Endothelial cell of umbilical vein (primary cell): Measurements from ENCODE around the gene NAA11. TPM values are rescaled to one million over a fixed set of nuclear protein-coding genes. Genes with fewer than 3 reads are reported as not detected.

ENCODE experiments used
- BruUV-seq: library from RNA; stranded (reverse); fragments of 400-500 nt; replicated peaks from 2 replicates; lab custom pipeline; 2021; lab: Mats Ljungman, UMichigan
- CTCF ChIA-PET: fragments of 300-600, 350-600 bp; sonication (Branson Sonifier 250); formaldehyde crosslinking; loops from one replicate; lab custom pipeline; 2021; ENCODE audit warnings: antibody characterized with exemption, inconsistent platforms; lab: Charles Lee
- POLR2A ChIA-PET: fragments of 300-600, 350-600 bp; sonication (Branson Sonifier 250); formaldehyde crosslinking; loops from one replicate; lab custom pipeline; 2021; ENCODE audit warnings: antibody characterized with exemption, inconsistent platforms; lab: Charles Lee
- DNase-seq: peaks from one replicate; pipeline ENCODE4 v3.0.0-alpha.2; 2011; ENCODE audit warnings: low read depth, low spot score
- FAIRE-seq: peaks from 2 replicates; lab custom pipeline; 2011; peaks lifted over from hg19 to GRCh38; lab: Jason Lieb, UNC
- H2AFZ ChIP-seq: 2 replicates; pipeline ENCODE4 v1.6.0; 2012; ENCODE audit warnings: low read depth, low read length, control low read depth, inconsistent platforms
- H3K27ac ChIP-seq: 2 replicates; pipeline ENCODE4 v1.5.1; 2011; ENCODE audit warnings: low read depth, mild to moderate bottlenecking, control low read depth, low read length, moderate library complexity; ENCODE audit not compliant: insufficient read depth
- H3K27me3 ChIP-seq, 2 experiments: 2 replicates each; pipeline versions ENCODE4 v1.6.0 to v1.6.1; 2011; ENCODE audit warnings: low read length in 2 of 2, mixed read lengths in 1 of 2; ENCODE audit not compliant: control insufficient read depth in 2 of 2, insufficient read depth in 2 of 2
- H3K36me3 ChIP-seq, 2 experiments: 2 replicates in 1 of 2; 3 replicates in 1 of 2; pipeline ENCODE4 v1.5.1; 2011; ENCODE audit warnings: low read length in 2 of 2, mild to moderate bottlenecking in 1 of 2, moderate library complexity in 1 of 2; ENCODE audit not compliant: control insufficient read depth in 2 of 2, insufficient read depth in 2 of 2; ENCODE audit errors: extremely low read depth in 1 of 2
- H3K4me1 ChIP-seq: 3 replicates; pipeline ENCODE4 v1.5.1; 2011; ENCODE audit warnings: mild to moderate bottlenecking, low read length; ENCODE audit not compliant: control insufficient read depth, insufficient read depth; ENCODE audit errors: extremely low read depth
- H3K4me2 ChIP-seq: 2 replicates; pipeline ENCODE4 v1.6.1; 2011; ENCODE audit warnings: low read length, control low read depth, mixed read lengths; ENCODE audit not compliant: insufficient read depth
- H3K4me3 ChIP-seq, 3 experiments: fragments of 200-600 bp in 1 of 3; sonication (generic), shearing (Covaris generic) in 1 of 3; replicated peaks in 1 of 3; 2 replicates each; pipeline ENCODE4 v1.5.1; 2011 to 2016; ENCODE audit warnings: control low read depth in 3 of 3, low read length in 3 of 3, mild to moderate bottlenecking in 2 of 3, inconsistent platforms in 1 of 3, low read depth in 1 of 3, moderate library complexity in 1 of 3; ENCODE audit not compliant: insufficient read depth in 1 of 3
- H3K79me2 ChIP-seq: 2 replicates; pipeline ENCODE4 v1.6.0; 2012; ENCODE audit warnings: low read length, inconsistent platforms; ENCODE audit not compliant: control insufficient read depth, insufficient read depth
- H3K9ac ChIP-seq: replicated peaks from 2 replicates; pipeline ENCODE3; 2011; ENCODE audit warnings: low read length, control low read depth; ENCODE audit not compliant: insufficient read depth; ENCODE audit errors: extremely low read depth
- H3K9me1 ChIP-seq: replicated peaks from 3 replicates; pipeline ENCODE4 v1.6.0; 2011; ENCODE audit warnings: mild to moderate bottlenecking, low read length; ENCODE audit not compliant: control insufficient read depth, insufficient read depth; ENCODE audit errors: extremely low read depth
- H3K9me3 ChIP-seq: replicated peaks from 2 replicates; pipeline ENCODE4 v1.5.1; 2012; ENCODE audit warnings: low read length, inconsistent platforms; ENCODE audit not compliant: control insufficient read depth, insufficient read depth
- H4K20me1 ChIP-seq: replicated peaks from 2 replicates; pipeline ENCODE3; 2011; ENCODE audit warnings: mild to moderate bottlenecking, low read length; ENCODE audit not compliant: control insufficient read depth, insufficient read depth; ENCODE audit errors: extremely low read depth
- FOS ChIP-seq: IDR thresholded peaks from 2 replicates; pipeline ENCODE4 v1.6.1; 2011; ENCODE audit warnings: mild to moderate bottlenecking, low read length, moderate library complexity, borderline replicate concordance; ENCODE audit not compliant: insufficient read depth
- GATA2 ChIP-seq: IDR thresholded peaks from 2 replicates; pipeline ENCODE4 v1.7.0; 2011; ENCODE audit warnings: low read depth, mild to moderate bottlenecking, moderate library complexity, mixed read lengths, low read length; ENCODE audit not compliant: insufficient read length, insufficient read depth
- JUN ChIP-seq: IDR thresholded peaks from 2 replicates; pipeline ENCODE4 v1.6.1; 2011; ENCODE audit warnings: borderline replicate concordance, low read depth; ENCODE audit not compliant: insufficient read length, insufficient read depth
- MYC ChIP-seq: IDR thresholded peaks from one replicate; pipeline ENCODE4 v1.6.1; 2011; ENCODE audit warnings: mild to moderate bottlenecking, low read depth, low read length
- POLR2A ChIP-seq: IDR thresholded peaks from 2 replicates; pipeline ENCODE4 v1.6.1; 2012; ENCODE audit warnings: low read depth, mild to moderate bottlenecking, control low read depth, low read length
- POLR2AphosphoS5 ChIP-seq: IDR thresholded peaks from 2 replicates; pipeline ENCODE4 v1.6.1; 2012; ENCODE audit warnings: low read depth, mild to moderate bottlenecking, control low read depth, low read length, moderate library complexity; ENCODE audit not compliant: insufficient read depth
- dilution Hi-C: fragments of 300-500 bp; cut with MboI; formaldehyde crosslinking; loops from one replicate; pipeline ENCODE4 v1.15.0; 2019; ENCODE audit warnings: low sequenced_read_pairs; ENCODE audit not compliant: extremely low pct_ligation_motif_present
- intact Hi-C: fragments of 100-400 bp; cut with micrococcal nuclease; formaldehyde crosslinking; loops from one replicate; pipeline ENCODE4 v1.10.0; 2022
- polyA plus RNA-seq, 4 experiments: library from polyadenylated mRNA; depleted of rRNA in 3 of 4; stranded (reverse) in 3 of 4; unstranded in 1 of 4; fragments of >200 nt; gene quantifications; 2 replicates each; pipeline versions ENCODE4 v1.2.1 to v1.2.3, GENCODE V29; 2011 to 2012; ENCODE audit warnings: missing spikeins in 1 of 4
- total RNA-seq: library from RNA; stranded (reverse); gene quantifications from 2 replicates; pipeline ENCODE4 v1.2.3, GENCODE V29; 2021
- TF ChIP-seq, protein P1 (sequence below): IDR thresholded peaks from 2 replicates; pipeline ENCODE4 v1.6.1; 2011; ENCODE audit not compliant: insufficient read depth, insufficient read length
- TF ChIP-seq, protein P2 (sequence below), 2 donors: IDR thresholded peaks; 1 replicate in 1 of 2; 2 replicates in 1 of 2; pipeline ENCODE4 v1.5.1; 2011; ENCODE audit warnings: low read length in 2 of 2, mild to moderate bottlenecking in 2 of 2, moderate library complexity in 2 of 2, control low read depth in 1 of 2, inconsistent platforms in 1 of 2, low read depth in 1 of 2; ENCODE audit not compliant: insufficient read depth in 1 of 2; ENCODE audit errors: extremely low read depth in 1 of 2

Gene NAA11
- total and polyA plus RNA-seq, 2 donors (not counting 3 experiments of a cell fraction or from before 2014, with no cell fraction given): not detected

DNA sequence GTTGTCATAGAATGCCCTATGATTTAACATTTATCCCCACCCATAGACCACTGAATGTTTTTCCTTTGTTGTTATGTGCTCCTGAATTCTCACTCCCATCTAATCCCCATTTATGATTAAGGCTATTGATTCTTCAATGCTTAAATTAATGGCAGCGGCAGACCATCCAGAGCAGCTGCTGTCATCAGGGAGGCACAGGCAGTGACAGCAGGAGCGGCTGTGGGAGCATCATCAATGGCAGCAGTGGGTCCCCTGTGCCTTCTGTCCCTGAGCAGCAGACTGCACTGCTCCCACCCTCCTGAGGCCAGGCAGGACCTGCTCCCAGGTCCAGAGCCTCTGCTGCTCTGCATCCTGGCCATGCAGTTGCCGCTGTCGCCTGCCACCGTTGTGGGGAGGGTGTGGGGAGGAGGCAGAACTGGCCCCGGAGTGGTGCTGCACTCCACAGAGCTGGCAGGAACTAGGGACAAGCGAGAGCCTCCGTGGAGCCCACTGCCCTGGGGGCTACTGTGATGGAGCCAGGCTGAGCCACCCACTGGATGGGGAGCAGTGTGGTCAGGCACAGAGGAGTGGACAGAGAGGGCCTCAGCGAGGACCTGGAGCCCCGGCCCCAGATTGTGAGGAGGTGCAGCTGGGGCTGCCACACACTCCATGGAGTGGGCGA lies 29.0 kb downstream of the NAA11 start:
- H3K36me3 ChIP-seq: no peaks in the 10 kb centered on the region
- no TSS peak for BruUV-seq
- dilution Hi-C loops: no loop called here
- no peaks in the 10 kb centered on the region for H4K20me1 ChIP-seq
- intact Hi-C loops: no loop called here
- H3K9me1 ChIP-seq: no peaks in the 10 kb centered on the region
- no peak overlapping the region for H3K27ac ChIP-seq
- CTCF ChIA-PET: no interaction called here
- H3K4me3 ChIP-seq: no peak overlapping the region
- FAIRE-seq: no peak
- H2AFZ ChIP-seq: no peak overlapping the region
- TF ChIP-seq POLR2A (no peak), POLR2AphosphoS5 (no peak), MYC (no peak), GATA2 (no peak), FOS (no peak), JUN (no peak)
- TF ChIP-seq, protein P1, sequence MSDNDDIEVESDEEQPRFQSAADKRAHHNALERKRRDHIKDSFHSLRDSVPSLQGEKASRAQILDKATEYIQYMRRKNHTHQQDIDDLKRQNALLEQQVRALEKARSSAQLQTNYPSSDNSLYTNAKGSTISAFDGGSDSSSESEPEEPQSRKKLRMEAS: no peak
- TF ChIP-seq, protein P2, sequence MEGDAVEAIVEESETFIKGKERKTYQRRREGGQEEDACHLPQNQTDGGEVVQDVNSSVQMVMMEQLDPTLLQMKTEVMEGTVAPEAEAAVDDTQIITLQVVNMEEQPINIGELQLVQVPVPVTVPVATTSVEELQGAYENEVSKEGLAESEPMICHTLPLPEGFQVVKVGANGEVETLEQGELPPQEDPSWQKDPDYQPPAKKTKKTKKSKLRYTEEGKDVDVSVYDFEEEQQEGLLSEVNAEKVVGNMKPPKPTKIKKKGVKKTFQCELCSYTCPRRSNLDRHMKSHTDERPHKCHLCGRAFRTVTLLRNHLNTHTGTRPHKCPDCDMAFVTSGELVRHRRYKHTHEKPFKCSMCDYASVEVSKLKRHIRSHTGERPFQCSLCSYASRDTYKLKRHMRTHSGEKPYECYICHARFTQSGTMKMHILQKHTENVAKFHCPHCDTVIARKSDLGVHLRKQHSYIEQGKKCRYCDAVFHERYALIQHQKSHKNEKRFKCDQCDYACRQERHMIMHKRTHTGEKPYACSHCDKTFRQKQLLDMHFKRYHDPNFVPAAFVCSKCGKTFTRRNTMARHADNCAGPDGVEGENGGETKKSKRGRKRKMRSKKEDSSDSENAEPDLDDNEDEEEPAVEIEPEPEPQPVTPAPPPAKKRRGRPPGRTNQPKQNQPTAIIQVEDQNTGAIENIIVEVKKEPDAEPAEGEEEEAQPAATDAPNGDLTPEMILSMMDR (IDR thresholded peaks at IDR 0.05; ENCODE audit: extremely low read depth in 1 of 2, insufficient read depth in 1 of 2, low read depth in 1 of 2, low read length in 2 of 2): no peak
- POLR2A ChIA-PET: no interaction called here
- H3K27me3 ChIP-seq: no peaks in the 10 kb centered on the region
- no peaks in the 10 kb centered on the region for H3K79me2 ChIP-seq
- H3K4me1 ChIP-seq: no peaks in the 10 kb centered on the region
- no peak for DNase-seq
- H3K4me2 ChIP-seq: no peak overlapping the region
- H3K9ac ChIP-seq: no peak overlapping the region
- no peaks in the 10 kb centered on the region for H3K9me3 ChIP-seq
